Measurements from ENCODE around the gene CAMK2G. TPM values are rescaled to one million over a fixed set of nuclear protein-coding genes. Genes with fewer than 3 reads are reported as not detected.

CAMK2G gene
- total RNA-seq, 2 experiments from 2014 or later, result 29.1 to 34.8 TPM

- no peaks in the 10 kb centered on the region for H4K20me1 ChIP-seq (ENCODE audit: insufficient read depth, low read length)
- ChIA-PET CTCF (ENCODE audit: unreplicated experiment) (interaction anchor here (0.6 to 1.6 kb wide), 4 partner anchors 9 to 87 kb away, joined by 3 to 5 read pairs (median 4); partner anchors contain the start of gene CHCHD1), POLR2A (interaction anchor here (0.7 to 3.7 kb wide), 8 partner anchors 9 to 86 kb away, joined by 3 to 27 read pairs (median 4); partner anchors contain the start of genes CHCHD1 and SEC24C)
- H3K4me1 ChIP-seq (ENCODE audit: insufficient read depth, low read length, poor library complexity, severe bottlenecking), result peaks cover 59% of the 10 kb centered on the region
- peak; percentile 82 for DNase-seq (ENCODE audit: low spot score)
- no peaks in the 10 kb centered on the region for H3K9me3 ChIP-seq (ENCODE audit: low read length)
- peaks cover 79% of the 10 kb centered on the region for H3K36me3 ChIP-seq (ENCODE audit: insufficient read depth, low read length)
- peaks cover 44% of the 10 kb centered on the region for H3K79me2 ChIP-seq (ENCODE audit: insufficient read depth, low read depth, low read length)
- BruUV-seq (replicated peaks), result no TSS peak
- H3K4me2 ChIP-seq (ENCODE audit: low read length), result peak overlapping the region; percentile 98
- H3K9me2 ChIP-seq (ENCODE audit: insufficient read depth, low read length), result no peaks in the 10 kb centered on the region
- TF ChIP-seq CTCF (conservative IDR thresholded peaks at IDR 0.05; ENCODE audit: low read length) (peak; percentile 45; the same call in 1 of the 2 replicates), EZH2phosphoT487 (IDR thresholded peaks at IDR 0.05; ENCODE audit: borderline replicate concordance, low read depth, low read length) (no peak)
- intact Hi-C loops (cut with micrococcal nuclease; ENCODE audit: unreplicated experiment), result loop anchor here (2.0 kb wide), 2 partner anchors 38 to 106 kb away; partner anchors contain the start of gene NDST2
- H2AFZ ChIP-seq (ENCODE audit: low read length), result peak overlapping the region; percentile 88
- H3K4me3 ChIP-seq (ENCODE audit: low read depth, low read length, poor library complexity, severe bottlenecking), result peak overlapping the region; percentile 82
- H3K27ac ChIP-seq (ENCODE audit: low read depth, low read length, poor library complexity, severe bottlenecking), result peak overlapping the region; percentile 77
Measured at GRCh38 chr10:73772281-73773151, 101.8 kb downstream of the CAMK2G start.

GRCh38 chr10:73771722-73772280 is 102.6 kb downstream of the CAMK2G start:
- H3K27ac ChIP-seq (ENCODE audit: low read depth, low read length, poor library complexity, severe bottlenecking), result peak overlapping the region; percentile 77
- TF ChIP-seq CTCF (conservative IDR thresholded peaks at IDR 0.05; ENCODE audit: low read length), result no peak
- no peak for TF ChIP-seq EZH2phosphoT487 (IDR thresholded peaks at IDR 0.05; ENCODE audit: borderline replicate concordance, low read depth, low read length)
- H3K36me3 ChIP-seq (ENCODE audit: insufficient read depth, low read length), result peaks cover 78% of the 10 kb centered on the region
- peak overlapping the region; percentile 82 for H3K4me3 ChIP-seq (ENCODE audit: low read depth, low read length, poor library complexity, severe bottlenecking)
- H3K9me2 ChIP-seq (ENCODE audit: insufficient read depth, low read length), result no peaks in the 10 kb centered on the region
- H3K9me3 ChIP-seq (ENCODE audit: low read length), result no peaks in the 10 kb centered on the region
- BruUV-seq (replicated peaks), result TSS peak; percentile 54
- POLR2A ChIA-PET, result interaction anchor here (1.0 to 3.7 kb wide), 5 partner anchors 8 to 37 kb away, joined by 3 to 27 read pairs (median 4); partner anchors contain the start of genes CHCHD1 and SEC24C
- peak overlapping the region; percentile 98 for H3K4me2 ChIP-seq (ENCODE audit: low read length)
- intact Hi-C loops (cut with micrococcal nuclease; ENCODE audit: unreplicated experiment), result loop anchor here (2.0 kb wide), 2 partner anchors 39 to 107 kb away; partner anchors contain the start of gene NDST2
- peaks cover 59% of the 10 kb centered on the region for H3K4me1 ChIP-seq (ENCODE audit: insufficient read depth, low read length, poor library complexity, severe bottlenecking)
- no peaks in the 10 kb centered on the region for H4K20me1 ChIP-seq (ENCODE audit: insufficient read depth, low read length)
- peak; percentile 64 for DNase-seq (ENCODE audit: low spot score)
- peaks cover 37% of the 10 kb centered on the region for H3K79me2 ChIP-seq (ENCODE audit: insufficient read depth, low read depth, low read length)
- CTCF ChIA-PET (ENCODE audit: unreplicated experiment), result interaction anchor here (1.6 kb wide), 1 partner anchor 15 kb away, joined by 5 read pairs; no protein-coding TSS in a partner anchor
- H2AFZ ChIP-seq (ENCODE audit: low read length), result peak overlapping the region; percentile 88
